ENCODE data around the gene HS3ST4.

- TF ChIP-seq CTCF (IDR thresholded peaks at IDR 0.05; ENCODE audit: insufficient read depth, low read depth, low read length) (no peak), EZH2 (IDR thresholded peaks at IDR 0.05; ENCODE audit: insufficient read depth, low read length) (no peak)
These were observed 184.3 kb downstream of the HS3ST4 start for GRCh38 chr16:25875956-25876598.

Data from astrocyte (in vitro differentiated cells and primary cell).